Measurements from ENCODE around the gene ST8SIA5. TPM values are rescaled to one million over a fixed set of nuclear protein-coding genes. Genes with fewer than 3 reads are reported as not detected.

ST8SIA5 gene
- total RNA-seq, 2 experiments from 2014 or later, result not detected

- Mint-ChIP-seq H3K36me3 (ENCODE audit: low read depth) (no peaks in the 10 kb centered on the region), H3K9me3 (no peaks in the 10 kb centered on the region), H3K4me1 (ENCODE audit: low read depth) (peaks cover 10% of the 10 kb centered on the region), H3K27ac (peak overlapping the region; percentile 58), H3K27me3 (no peaks in the 10 kb centered on the region), H3K4me3 (no peak overlapping the region)
- peak; percentile 64 for DNase-seq
- ChIA-PET CTCF (interaction anchor here (0.6 to 1.2 kb wide), 3 partner anchors 28 to 457 kb away, joined by 3 to 5 read pairs (median 4); no protein-coding TSS in a partner anchor), POLR2A (no interaction called here)
- intact Hi-C loops (cut with micrococcal nuclease), result no loop called here
- no peak for TF ChIP-seq CTCF (IDR thresholded peaks at IDR 0.05)
- ATAC-seq, result peak; percentile 89
These were observed 126.7 kb downstream of the ST8SIA5 start for GRCh38 chr18:46630160-46630559.

- H3K9me3 Mint-ChIP-seq, result no peaks in the 10 kb centered on the region
- intact Hi-C loops (cut with micrococcal nuclease), result no loop called here
- ATAC-seq, result no peak
- POLR2A ChIA-PET, result no interaction called here
- no peak overlapping the region for H3K27ac Mint-ChIP-seq
- H3K4me1 Mint-ChIP-seq (ENCODE audit: low read depth), result peaks cover 14% of the 10 kb centered on the region
- no peaks in the 10 kb centered on the region for H3K36me3 Mint-ChIP-seq (ENCODE audit: low read depth)
- no peak for TF ChIP-seq CTCF (IDR thresholded peaks at IDR 0.05)
- H3K27me3 Mint-ChIP-seq, result no peaks in the 10 kb centered on the region
- no peak for DNase-seq
- H3K4me3 Mint-ChIP-seq, result no peak overlapping the region
- CTCF ChIA-PET, result no interaction called here
These were observed 127.5 kb downstream of the ST8SIA5 start for GRCh38 chr18:46629361-46629760.

GRCh38 chr18:46628206-46628605, 128.6 kb downstream of the ST8SIA5 start:
- Mint-ChIP-seq H3K4me1 (ENCODE audit: low read depth) (peaks cover 26% of the 10 kb centered on the region), H3K36me3 (ENCODE audit: low read depth) (no peaks in the 10 kb centered on the region), H3K4me3 (no peak overlapping the region), H3K27ac (no peak overlapping the region), H3K9me3 (no peaks in the 10 kb centered on the region), H3K27me3 (no peaks in the 10 kb centered on the region)
- ATAC-seq, result no peak
- no peak for DNase-seq
- POLR2A ChIA-PET, result no interaction called here
- no peak for TF ChIP-seq CTCF (IDR thresholded peaks at IDR 0.05)
- intact Hi-C loops (cut with micrococcal nuclease), result no loop called here
- CTCF ChIA-PET, result interaction anchor here (1.0 kb wide), 1 partner anchor 29 kb away, joined by 3 read pairs; the partner anchor contains the start of gene LOXHD1

- TF ChIP-seq CTCF (IDR thresholded peaks at IDR 0.05), result no peak
- POLR2A ChIA-PET, result no interaction called here
- no peaks in the 10 kb centered on the region for H3K36me3 Mint-ChIP-seq (ENCODE audit: low read depth)
- ATAC-seq (no peak), DNase-seq (no peak)
- H3K27ac Mint-ChIP-seq, result no peak overlapping the region
- H3K9me3 Mint-ChIP-seq, result no peaks in the 10 kb centered on the region
- CTCF ChIA-PET, result interaction anchor here (1.0 kb wide), 1 partner anchor 30 kb away, joined by 3 read pairs; the partner anchor contains the start of gene LOXHD1
- H3K4me3 Mint-ChIP-seq, result no peak overlapping the region
- peaks cover 36% of the 10 kb centered on the region for H3K4me1 Mint-ChIP-seq (ENCODE audit: low read depth)
- intact Hi-C loops (cut with micrococcal nuclease), result no loop called here
- no peaks in the 10 kb centered on the region for H3K27me3 Mint-ChIP-seq
These were observed 129.7 kb downstream of the ST8SIA5 start for GRCh38 chr18:46627136-46627535.

- H3K4me3 Mint-ChIP-seq, result no peak overlapping the region
- ChIA-PET CTCF (interaction anchor here (1.2 kb wide), 1 partner anchor 33 kb away, joined by 6 read pairs; no protein-coding TSS in a partner anchor), POLR2A (no interaction called here)
- ATAC-seq, result no peak
- H3K9me3 Mint-ChIP-seq, result no peaks in the 10 kb centered on the region
- no peaks in the 10 kb centered on the region for H3K27me3 Mint-ChIP-seq
- TF ChIP-seq CTCF (IDR thresholded peaks at IDR 0.05), result no peak
- intact Hi-C loops (cut with micrococcal nuclease), result no loop called here
- H3K36me3 Mint-ChIP-seq (ENCODE audit: low read depth), result no peaks in the 10 kb centered on the region
- no peak overlapping the region for H3K27ac Mint-ChIP-seq
- H3K4me1 Mint-ChIP-seq (ENCODE audit: low read depth), result peaks cover 47% of the 10 kb centered on the region
- no peak for DNase-seq
These were observed 131.8 kb downstream of the ST8SIA5 start for GRCh38 chr18:46625069-46625468.
